ENCODE measurements around the gene AEBP2.
"Not testable (repeated sequence)": the region's sequence is repeated elsewhere in the genome, so short reads cannot be mapped to it uniquely, and the experiment has no call there.

AEBP2 gene

GRCh38 chr12:19421503-19422282 lies 17.6 kb upstream of the AEBP2 start:
- no peak for DNase-seq

GRCh38 chr12:19423166-19423930 lies 15.9 kb upstream of the AEBP2 start:
- no peak for DNase-seq

GRCh38 chr12:19428246-19428645 lies 11.0 kb upstream of the AEBP2 start:
- DNase-seq: no peak

- not testable (repeated sequence) for DNase-seq
These were observed 9.8 kb upstream of the AEBP2 start for GRCh38 chr12:19429491-19429890.

- no peak for DNase-seq
These were observed 8.3 kb upstream of the AEBP2 start for GRCh38 chr12:19430988-19431387.

GRCh38 chr12:19431407-19432308 lies 7.6 kb upstream of the AEBP2 start:
- DNase-seq: no peak

- DNase-seq: no peak
These were observed 6.8 kb upstream of the AEBP2 start for GRCh38 chr12:19432309-19433170.

- no peak for DNase-seq
These were observed 4.8 kb upstream of the AEBP2 start for GRCh38 chr12:19434538-19434937.

GRCh38 chr12:19435831-19436497 lies 3.3 kb upstream of the AEBP2 start:
- DNase-seq: no peak

GRCh38 chr12:19436931-19437330 lies 2.4 kb upstream of the AEBP2 start:
- no peak for DNase-seq

- DNase-seq: no peak
These were observed 1.3 kb upstream of the AEBP2 start for GRCh38 chr12:19437996-19438395.

GRCh38 chr12:19440019-19440858 lies 947 bp downstream of the AEBP2 start:
- DNase-seq: peak; percentile 48

- no peak for DNase-seq
These were observed 1.6 kb downstream of the AEBP2 start for GRCh38 chr12:19440916-19441315.

GRCh38 chr12:19443585-19443984 lies 4.3 kb downstream of the AEBP2 start:
- no peak for DNase-seq

- no peak for DNase-seq
These were observed 4.8 kb downstream of the AEBP2 start for GRCh38 chr12:19444097-19444496.

- no peak for DNase-seq
These were observed 8.1 kb downstream of the AEBP2 start for GRCh38 chr12:19447386-19447785.

- DNase-seq: no peak
These were observed 10.5 kb downstream of the AEBP2 start for GRCh38 chr12:19449814-19450213.

GRCh38 chr12:19450362-19450761 lies 11.1 kb downstream of the AEBP2 start:
- DNase-seq: no peak

- DNase-seq: no peak
These were observed 11.9 kb downstream of the AEBP2 start for GRCh38 chr12:19451196-19451595.

GRCh38 chr12:19453961-19454360 lies 14.7 kb downstream of the AEBP2 start:
- DNase-seq: no peak

- DNase-seq: no peak
These were observed 15.5 kb downstream of the AEBP2 start for GRCh38 chr12:19454837-19455236.
